GM19035 (cell line): ENCODE measurements around the gene LGALS9.

Experiments
- ATAC-seq: cut with Tn5 transposase; IDR thresholded peaks from one replicate; pipeline ENCODE4 v1.9.1; 2021; ENCODE audit not compliant: unreplicated experiment

Gene LGALS9

DNA sequence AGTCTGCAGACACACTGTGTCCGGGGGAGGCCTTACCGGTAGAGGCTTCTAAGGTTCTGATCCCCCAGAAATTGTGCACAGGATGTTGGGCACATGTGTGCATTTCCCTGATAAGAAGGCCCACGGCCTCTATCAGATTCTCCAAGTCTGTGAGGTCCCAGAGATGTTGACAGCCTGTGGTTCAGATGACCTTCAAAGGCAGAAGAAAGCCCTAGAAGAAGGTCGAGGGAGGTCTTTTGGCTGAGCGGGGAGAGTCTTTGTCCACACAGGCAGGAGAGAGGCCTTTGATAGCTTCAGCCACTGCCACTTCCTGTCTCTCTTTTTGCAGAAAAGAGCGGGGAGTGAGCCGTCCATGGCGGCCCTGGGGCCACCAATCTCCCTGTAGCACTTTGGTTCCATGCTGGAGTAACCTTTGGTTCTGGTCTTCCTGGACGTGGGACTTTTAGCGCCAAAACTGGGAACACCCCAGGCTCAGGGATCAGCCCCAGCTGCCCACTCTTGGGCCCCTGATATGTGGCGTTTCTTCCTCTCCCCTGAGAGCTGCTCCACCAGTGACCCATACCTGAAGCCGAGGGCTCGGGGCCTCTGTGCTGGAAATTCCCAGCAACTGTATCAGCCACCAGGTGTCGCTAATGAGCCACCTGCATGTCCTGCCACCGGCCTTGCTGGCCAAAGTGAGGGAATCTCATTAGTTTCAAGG lies 28.1 kb upstream of the LGALS9 start:
- no peak for ATAC-seq

- ATAC-seq: no peak
Measured at GRCh38 chr17:27603421-27603770, 27.6 kb upstream of the LGALS9 start.

DNA sequence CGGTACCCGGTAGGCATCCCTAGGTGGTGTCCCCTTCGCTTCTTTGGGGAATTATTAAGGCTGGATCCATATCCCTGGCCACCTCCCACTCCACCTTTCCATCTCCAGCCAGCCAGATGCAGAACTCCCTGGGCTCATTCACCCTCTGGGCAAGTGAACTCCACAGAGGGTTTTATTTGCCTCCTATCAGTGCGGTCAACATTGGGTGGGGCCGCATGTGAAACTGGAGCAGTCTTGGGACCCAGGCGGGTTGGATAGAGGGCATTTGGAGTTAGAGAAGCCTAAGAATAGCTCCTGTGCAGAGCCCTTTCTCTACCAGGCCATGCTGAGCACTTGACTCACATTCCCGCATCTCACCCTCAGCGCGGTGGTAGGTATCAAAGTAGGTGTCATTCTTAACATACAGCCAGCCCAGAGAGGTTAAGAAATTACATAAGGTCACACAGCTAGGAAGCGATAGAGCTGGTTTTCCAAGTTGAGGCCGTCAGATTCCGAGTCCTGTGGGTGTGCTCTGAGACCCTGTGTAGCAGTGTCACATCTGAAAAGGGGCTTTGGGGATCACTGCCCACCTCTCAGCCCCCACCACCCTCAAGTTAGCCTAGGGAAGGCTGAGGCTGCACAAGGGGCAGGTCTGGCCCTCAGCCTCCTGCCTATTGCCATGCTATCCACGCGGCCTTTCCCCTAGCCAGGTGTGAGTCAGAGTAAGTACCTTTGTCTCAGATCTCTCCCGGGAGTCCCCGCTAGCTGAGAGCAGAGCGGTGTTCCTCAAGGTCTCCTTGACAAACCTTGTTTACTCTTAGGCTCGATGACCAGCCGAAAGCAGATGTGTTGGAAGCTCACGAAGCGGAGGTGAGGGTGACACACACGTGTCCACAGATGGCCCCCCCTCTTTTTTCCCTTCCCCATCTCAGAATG lies 26.9 kb upstream of the LGALS9 start:
- no peak for ATAC-seq

GRCh38 chr17:27605409-27605808 lies 25.6 kb upstream of the LGALS9 start:
- ATAC-seq: no peak

- no peak for ATAC-seq
Measured at GRCh38 chr17:27607521-27608091, 23.4 kb upstream of the LGALS9 start.

- no peak for ATAC-seq
Measured at GRCh38 chr17:27608328-27609230, 22.4 kb upstream of the LGALS9 start.

- ATAC-seq: no peak
Measured at GRCh38 chr17:27609611-27610303, 21.2 kb upstream of the LGALS9 start.

- no peak for ATAC-seq
Measured at GRCh38 chr17:27610304-27610677, 20.7 kb upstream of the LGALS9 start.

DNA sequence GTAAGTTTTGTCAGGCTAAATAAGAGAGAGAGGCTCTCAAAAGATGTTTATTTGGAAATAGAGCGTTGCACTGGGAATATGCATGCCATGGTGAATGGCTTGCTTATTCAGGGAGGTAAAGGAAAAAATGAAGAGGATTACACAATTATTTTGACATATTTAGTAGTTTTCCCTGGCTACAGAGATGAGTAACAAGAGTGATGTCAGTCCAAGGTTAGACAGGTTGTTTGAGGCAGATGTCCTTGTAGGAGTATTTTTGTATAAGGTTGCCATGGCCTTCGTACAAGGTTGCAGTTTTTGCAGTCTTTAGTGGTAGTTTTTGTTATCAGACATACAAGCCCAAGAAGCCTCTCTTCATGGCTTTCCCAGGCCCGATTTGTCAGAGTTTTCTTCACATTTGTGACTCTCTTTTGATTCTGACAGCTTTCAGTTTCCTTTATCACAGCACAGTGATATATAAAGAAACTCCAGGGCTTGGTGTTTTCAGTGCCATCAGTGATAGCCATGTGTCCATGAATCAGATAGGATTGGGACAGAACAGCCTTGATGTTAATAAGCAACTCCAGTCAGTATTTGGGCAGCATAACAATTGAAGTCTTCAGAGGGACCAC lies 18.7 kb upstream of the LGALS9 start:
- ATAC-seq: no peak

GRCh38 chr17:27613433-27613832 lies 17.6 kb upstream of the LGALS9 start:
- no peak for ATAC-seq

- no peak for ATAC-seq
Measured at GRCh38 chr17:27615121-27615520, 15.9 kb upstream of the LGALS9 start.

DNA sequence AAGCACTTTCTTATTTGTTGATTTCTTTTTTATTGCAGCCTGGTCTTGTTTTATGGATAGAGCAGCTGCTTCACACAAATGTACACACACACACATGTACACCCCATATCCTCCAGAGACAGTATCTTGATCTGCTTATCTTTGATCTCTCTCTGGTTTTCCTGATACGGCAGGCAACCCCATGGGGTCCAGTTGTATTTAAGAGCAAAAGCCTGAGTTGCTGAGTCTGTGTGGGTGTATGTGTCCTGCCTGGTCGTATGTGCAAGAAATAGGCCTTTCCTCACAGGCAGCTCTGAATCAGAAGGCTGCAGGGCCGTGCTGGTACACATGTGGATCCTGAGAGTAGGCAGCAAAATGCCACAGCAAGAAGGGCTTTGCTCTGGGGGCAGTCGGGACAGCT lies 14.6 kb upstream of the LGALS9 start:
- ATAC-seq: no peak

GRCh38 chr17:27618417-27618816 lies 12.6 kb upstream of the LGALS9 start:
- no peak for ATAC-seq

GRCh38 chr17:27620721-27621120 lies 10.3 kb upstream of the LGALS9 start:
- ATAC-seq: no peak

- no peak for ATAC-seq
Measured at GRCh38 chr17:27621536-27621935, 9.5 kb upstream of the LGALS9 start.

DNA sequence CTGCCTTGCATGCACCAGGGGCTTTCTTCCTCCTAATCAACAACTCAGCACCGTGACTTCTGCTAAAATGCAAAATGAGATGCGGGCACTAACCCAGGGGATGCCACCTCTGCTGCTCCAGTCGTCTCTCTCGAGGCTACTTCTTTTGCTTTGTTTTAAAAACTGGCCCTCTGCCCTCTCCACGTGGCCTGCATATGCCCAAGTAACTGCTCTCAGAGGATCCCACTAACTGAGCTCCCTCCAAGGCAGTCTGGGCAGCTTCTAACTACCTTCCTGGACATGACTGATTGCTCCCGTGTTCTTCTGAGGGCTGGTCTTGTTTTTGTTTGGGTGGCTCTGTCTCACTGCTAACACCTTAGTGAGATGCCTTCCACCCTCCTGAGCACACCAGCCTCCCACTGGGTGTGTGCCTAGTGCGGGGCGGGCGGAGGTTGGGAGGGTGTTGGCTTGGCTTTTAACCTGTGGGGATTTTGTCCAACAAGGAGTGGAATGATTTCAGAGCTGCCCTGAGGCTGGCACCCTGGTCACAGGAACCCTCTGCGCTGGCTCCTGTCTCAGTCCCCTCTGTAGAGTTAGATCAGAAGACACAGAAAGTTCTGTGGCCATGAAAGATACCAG lies 8.9 kb upstream of the LGALS9 start:
- ATAC-seq: no peak

DNA sequence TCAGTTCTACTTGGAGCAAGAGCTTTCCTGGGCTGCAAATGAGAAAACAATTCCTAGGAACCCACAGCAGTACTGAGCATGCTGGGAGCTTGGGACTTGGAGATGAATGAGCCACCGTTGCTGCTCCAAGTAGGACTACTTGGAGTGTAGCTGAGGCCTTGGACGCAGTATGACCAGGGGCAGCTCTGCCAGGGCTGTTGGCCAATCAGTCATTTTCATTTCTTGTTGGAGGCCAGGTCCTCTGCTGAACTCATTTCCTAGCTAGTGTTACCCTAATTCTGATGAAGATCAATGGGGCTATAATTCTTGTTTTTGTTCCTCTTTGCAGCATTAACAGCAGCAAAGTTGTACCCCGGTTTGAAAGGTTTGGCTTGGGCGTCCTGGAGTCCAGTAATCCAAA lies 8.0 kb upstream of the LGALS9 start:
- ATAC-seq: no peak

GRCh38 chr17:27623614-27624013 lies 7.4 kb upstream of the LGALS9 start:
- no peak for ATAC-seq

DNA sequence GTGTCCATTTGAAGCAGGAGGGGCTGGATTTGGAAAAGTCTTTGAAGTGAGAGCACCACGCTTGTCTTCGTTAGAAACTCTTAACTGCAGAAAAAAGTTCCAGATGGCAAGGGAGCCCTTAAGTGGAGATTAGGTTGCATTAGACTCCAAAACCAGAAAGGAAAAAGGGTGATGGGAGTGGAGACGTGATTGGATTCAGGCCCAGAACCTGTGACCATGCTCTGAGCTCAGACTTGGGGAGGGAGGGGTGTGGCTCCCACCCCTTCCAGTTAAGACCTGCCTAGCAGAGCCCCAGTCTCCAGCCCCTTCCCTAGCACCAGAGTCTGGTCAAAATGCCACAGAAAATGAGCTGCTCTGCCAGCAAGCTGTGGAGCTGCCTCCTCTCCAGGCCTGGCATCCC lies 6.4 kb upstream of the LGALS9 start:
- ATAC-seq: no peak

DNA sequence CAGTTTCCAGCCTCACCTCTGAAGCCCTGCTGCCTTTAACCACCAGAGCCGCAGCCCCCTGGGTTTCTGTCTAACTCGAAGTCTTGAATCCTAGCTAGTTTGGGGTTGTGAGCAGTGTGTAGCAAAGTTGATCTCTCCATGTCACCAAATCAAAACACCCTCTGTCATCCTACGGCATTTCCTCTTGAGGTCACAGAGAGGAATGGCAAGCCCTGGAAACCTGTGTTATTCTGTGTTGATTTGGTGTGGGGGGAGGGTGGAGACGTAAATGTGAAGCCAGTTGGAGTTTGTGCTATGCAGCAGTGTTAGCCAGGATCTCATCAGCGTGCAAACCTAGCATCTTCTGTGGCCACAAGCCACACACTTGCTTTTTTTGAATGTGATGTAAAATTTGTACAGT lies 5.1 kb upstream of the LGALS9 start:
- no peak for ATAC-seq
